ENCODE measurements around the gene SFI1.

The SFI1 gene

GRCh38 chr22:31567702-31568101 is 71.4 kb downstream of the SFI1 start:
- no peak overlapping the region for H3K4me3 ChIP-seq (ENCODE audit: low read length)
- no peak for TF ChIP-seq CTCF (conservative IDR thresholded peaks at IDR 0.05; ENCODE audit: low read length)
- no peak for DNase-seq (ENCODE audit: low read depth)

DNA sequence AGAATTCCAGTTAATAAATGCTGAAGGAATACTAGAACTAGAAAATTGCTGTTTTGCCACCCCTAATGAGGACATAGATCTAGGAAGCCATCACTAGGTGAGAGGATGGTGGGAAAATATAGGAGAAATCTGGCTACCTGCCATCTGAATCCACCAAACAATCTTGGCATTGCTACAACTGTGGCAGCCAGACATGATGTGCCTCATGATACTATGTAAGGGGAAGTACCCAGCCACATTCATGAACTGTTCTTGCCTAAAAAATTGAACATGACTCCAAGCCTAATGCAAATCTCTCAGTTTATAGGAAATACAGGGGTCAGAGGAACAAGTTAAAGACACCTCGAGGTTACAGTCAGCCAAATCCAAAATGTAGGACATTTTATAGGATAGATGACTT is 72.8 kb downstream of the SFI1 start:
- no peak for DNase-seq (ENCODE audit: low read depth)
- no peak for TF ChIP-seq CTCF (conservative IDR thresholded peaks at IDR 0.05; ENCODE audit: low read length)
- no peak overlapping the region for H3K4me3 ChIP-seq (ENCODE audit: low read length)

GRCh38 chr22:31572939-31573338 is 76.6 kb downstream of the SFI1 start:
- no peak overlapping the region for H3K4me3 ChIP-seq (ENCODE audit: low read length)
- no peak for DNase-seq (ENCODE audit: low read depth)
- no peak for TF ChIP-seq CTCF (conservative IDR thresholded peaks at IDR 0.05; ENCODE audit: low read length)

- no peak for TF ChIP-seq CTCF (conservative IDR thresholded peaks at IDR 0.05; ENCODE audit: low read length)
- no peak overlapping the region for H3K4me3 ChIP-seq (ENCODE audit: low read length)
- no peak for DNase-seq (ENCODE audit: low read depth)
Measured at GRCh38 chr22:31574055-31574670, 77.8 kb downstream of the SFI1 start.

- no peak overlapping the region for H3K4me3 ChIP-seq (ENCODE audit: low read length)
- no peak for TF ChIP-seq CTCF (conservative IDR thresholded peaks at IDR 0.05; ENCODE audit: low read length)
- DNase-seq (ENCODE audit: low read depth) = no peak
Measured at GRCh38 chr22:31575190-31575589, 78.9 kb downstream of the SFI1 start.

DNA sequence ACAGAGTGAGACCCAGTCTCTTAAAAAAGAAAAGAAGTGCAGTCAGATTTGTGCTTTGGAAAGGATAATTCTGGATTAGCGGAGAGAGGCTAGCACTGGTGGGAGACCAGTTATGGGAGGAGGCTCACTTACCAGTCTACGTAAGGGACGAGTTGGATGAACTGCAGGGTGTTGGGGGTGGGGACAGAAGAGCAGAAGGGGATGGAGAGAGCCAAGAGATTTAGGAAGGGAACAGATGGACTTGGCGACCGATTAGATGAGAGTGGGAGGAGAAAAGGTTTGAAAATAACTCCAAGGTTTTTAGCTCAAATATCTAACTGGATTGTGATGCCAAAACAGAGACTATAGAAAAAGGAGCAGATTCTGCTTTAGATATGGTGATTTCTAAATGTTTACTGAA is 81.4 kb downstream of the SFI1 start:
- no peak for TF ChIP-seq CTCF (conservative IDR thresholded peaks at IDR 0.05; ENCODE audit: low read length)
- no peak for DNase-seq (ENCODE audit: low read depth)

GRCh38 chr22:31578171-31578570 is 81.8 kb downstream of the SFI1 start:
- no peak for TF ChIP-seq CTCF (conservative IDR thresholded peaks at IDR 0.05; ENCODE audit: low read length)
- H3K4me3 ChIP-seq (ENCODE audit: low read length) = no peak overlapping the region
- DNase-seq (ENCODE audit: low read depth) = no peak

More for the DNA sequence above, 81.4 kb downstream of the SFI1 start:
- H3K4me3 ChIP-seq (ENCODE audit: low read length) = no peak overlapping the region
